Measurements from ENCODE around the gene S100A13.

Gene S100A13

GRCh38 chr1:153647346-153647714, 20.0 kb upstream of the S100A13 start:
- peak; percentile 36 for DNase-seq

GRCh38 chr1:153646672-153647345, 19.5 kb upstream of the S100A13 start:
- DNase-seq: peak; percentile 25

GRCh38 chr1:153643816-153644215, 16.5 kb upstream of the S100A13 start:
- DNase-seq: no peak

- DNase-seq: peak; percentile 61
Measured at GRCh38 chr1:153643100-153643499, 15.8 kb upstream of the S100A13 start.

GRCh38 chr1:153642161-153642560, 14.9 kb upstream of the S100A13 start:
- peak; percentile 30 for DNase-seq

GRCh38 chr1:153640861-153641260, 13.6 kb upstream of the S100A13 start:
- no peak for DNase-seq

GRCh38 chr1:153640213-153640612, 12.9 kb upstream of the S100A13 start:
- DNase-seq: peak; percentile 8

GRCh38 chr1:153639280-153639679, 12.0 kb upstream of the S100A13 start:
- DNase-seq: peak; percentile 10

GRCh38 chr1:153638261-153638660, 11.0 kb upstream of the S100A13 start:
- peak; percentile 16 for DNase-seq

- no peak for DNase-seq
Measured at GRCh38 chr1:153636312-153636711, 9.0 kb upstream of the S100A13 start.

GRCh38 chr1:153635872-153636271, 8.6 kb upstream of the S100A13 start:
- no peak for DNase-seq

- peak; percentile 99 for DNase-seq
Measured at GRCh38 chr1:153633754-153634665, 6.7 kb upstream of the S100A13 start, which contains the start of gene CHTOP. Gene CHTOP, plus strand, starts transcription at chr1:153634066. Its CDS starts 2,523 bp downstream, at chr1:153636589.

- DNase-seq: no peak
Measured at GRCh38 chr1:153633161-153633753, 6.0 kb upstream of the S100A13 start.

- DNase-seq: no peak
Measured at GRCh38 chr1:153631047-153632022, 4.0 kb upstream of the S100A13 start.

- no peak for DNase-seq
Measured at GRCh38 chr1:153630384-153630783, 3.1 kb upstream of the S100A13 start.

- no peak for DNase-seq
Measured at GRCh38 chr1:153629971-153630370, 2.7 kb upstream of the S100A13 start.

- peak; percentile 44 for DNase-seq
Measured at GRCh38 chr1:153629343-153629665, 2.0 kb upstream of the S100A13 start.

- peak; percentile 60 for DNase-seq
Measured at GRCh38 chr1:153628638-153629342, 1.5 kb upstream of the S100A13 start.

- peak; percentile 52 for DNase-seq
Measured at GRCh38 chr1:153627715-153628626, 666 bp upstream of the S100A13 start, which contains the start of gene S100A1. Gene S100A1, plus strand, starts transcription at chr1:153628434. Its CDS starts 2,088 bp downstream, at chr1:153630522.

GRCh38 chr1:153626477-153626903, 815 bp downstream of the S100A13 start:
- peak; percentile 33 for DNase-seq

All from activated effector memory CD4-positive, alpha-beta T cell treated with anti-CD3 and anti-CD28 coated beads, Interleukin-2, amount 50 U/mL, for 16 hours (primary cell).